B cell (primary cell): ENCODE results near the gene SLAMF6.
"Not testable (repeated sequence)": the region's sequence is repeated elsewhere in the genome, so short reads cannot be mapped to it uniquely, and the experiment has no call there.

Experiments
- CTCF ChIP-seq: fragments of 200-600 bp; IDR thresholded peaks from one replicate; pipeline ENCODE4 v1.8.0; 2022; ENCODE audit warnings: antibody characterized with exemption, mild to moderate bottlenecking
- EZH2 ChIP-seq: IDR thresholded peaks from 2 replicates; pipeline ENCODE4 v1.6.1; 2012; ENCODE audit warnings: borderline replicate concordance, low read depth, mild to moderate bottlenecking, moderate library complexity, low read length; ENCODE audit not compliant: insufficient read depth, poor library complexity, severe bottlenecking

- not testable (repeated sequence) for TF ChIP-seq CTCF, EZH2
Observed at GRCh38 chr1:160515908-160516307, 7.1 kb downstream of the SLAMF6 start.
